HG03196 (cell line): Measurements from ENCODE around the gene AKR1C4.
"Not testable (repeated sequence)": the region's sequence is repeated elsewhere in the genome, so short reads cannot be mapped to it uniquely, and the experiment has no call there.

Experiments
- ATAC-seq: cut with Tn5 transposase; IDR thresholded peaks from one replicate; pipeline ENCODE4 v1.9.1; 2021; ENCODE audit not compliant: unreplicated experiment

Gene AKR1C4

DNA sequence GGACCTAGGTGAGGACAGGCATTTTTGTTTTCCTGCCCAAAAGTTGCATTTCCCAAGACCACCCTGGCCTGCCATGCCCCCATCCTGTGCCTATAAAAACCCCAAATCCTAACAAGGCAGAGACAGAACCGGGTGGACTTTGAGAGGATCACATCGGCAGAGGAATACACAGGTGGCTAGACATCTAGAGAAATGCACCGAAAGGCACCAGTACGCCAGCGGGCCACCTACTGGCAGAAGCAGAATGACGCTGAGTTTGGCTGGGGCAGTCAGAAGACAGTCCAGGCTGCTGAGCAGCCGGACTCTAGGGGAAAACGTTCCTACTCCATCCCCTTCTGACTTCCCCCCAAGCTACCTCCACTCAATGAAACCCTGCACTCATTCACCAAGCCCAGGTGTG, 2.8 kb downstream of the AKR1C4 start:
- no peak for ATAC-seq

DNA sequence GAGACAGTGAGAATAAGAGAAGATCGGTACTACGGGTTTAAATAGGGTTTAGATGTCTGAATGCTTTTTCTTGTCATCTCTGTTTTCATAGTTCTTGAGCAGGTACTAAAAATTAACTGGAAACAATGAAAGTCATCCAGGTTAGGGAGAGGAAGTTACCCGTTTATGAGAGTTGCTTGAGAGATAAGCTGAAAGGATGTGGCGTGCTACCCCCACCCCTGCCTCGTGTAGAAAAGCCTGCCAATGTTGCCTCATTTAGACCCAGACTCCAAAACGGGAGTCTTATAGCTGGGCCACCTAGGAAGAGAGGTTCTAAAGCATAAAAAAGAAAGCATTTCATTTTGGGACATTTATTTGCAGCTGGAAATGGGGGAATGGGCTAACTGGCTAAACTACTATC, 10.2 kb downstream of the AKR1C4 start:
- no peak for ATAC-seq

- not testable (repeated sequence) for ATAC-seq
Observed at GRCh38 chr10:5209776-5210175, 13.1 kb downstream of the AKR1C4 start.

- not testable (repeated sequence) for ATAC-seq
Observed at GRCh38 chr10:5210261-5210660, 13.6 kb downstream of the AKR1C4 start.

DNA sequence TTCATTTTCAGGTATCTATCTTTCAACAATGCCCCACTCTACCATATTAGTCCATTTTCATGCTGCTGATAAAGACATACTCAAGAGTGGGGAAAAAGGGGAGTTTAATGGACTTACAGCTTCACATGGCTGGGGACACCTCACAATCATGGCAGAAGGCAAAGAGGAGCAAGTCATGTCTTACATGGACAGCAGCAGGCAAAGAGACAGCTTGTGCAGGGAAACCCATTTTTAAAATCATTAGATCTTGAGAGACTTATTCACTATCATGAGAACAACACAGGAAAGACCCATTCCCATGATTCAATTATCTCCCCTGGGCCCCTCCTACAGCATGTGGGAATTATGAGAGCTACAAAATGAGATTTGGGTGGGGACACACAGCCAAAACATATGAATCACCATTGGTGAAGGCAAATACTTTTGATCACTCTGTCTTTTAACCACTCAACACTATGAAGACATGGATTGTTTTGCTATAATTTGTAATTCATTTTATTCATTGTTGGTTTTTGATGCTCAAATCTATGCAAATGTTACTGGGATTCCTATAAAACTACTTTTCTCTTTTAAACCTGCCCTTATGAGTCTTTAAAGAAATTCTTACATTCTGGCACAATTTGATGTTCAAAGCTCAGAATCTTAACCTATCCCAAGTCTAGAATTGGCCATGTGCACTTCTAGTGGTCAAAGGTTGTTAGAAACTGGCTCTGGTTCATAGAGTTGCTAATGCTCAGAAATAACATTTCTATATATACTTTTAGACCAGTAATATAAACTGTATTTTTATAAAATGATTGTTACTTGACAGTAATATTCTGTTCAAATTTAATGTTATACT, 15.3 kb downstream of the AKR1C4 start:
- ATAC-seq = no peak

DNA sequence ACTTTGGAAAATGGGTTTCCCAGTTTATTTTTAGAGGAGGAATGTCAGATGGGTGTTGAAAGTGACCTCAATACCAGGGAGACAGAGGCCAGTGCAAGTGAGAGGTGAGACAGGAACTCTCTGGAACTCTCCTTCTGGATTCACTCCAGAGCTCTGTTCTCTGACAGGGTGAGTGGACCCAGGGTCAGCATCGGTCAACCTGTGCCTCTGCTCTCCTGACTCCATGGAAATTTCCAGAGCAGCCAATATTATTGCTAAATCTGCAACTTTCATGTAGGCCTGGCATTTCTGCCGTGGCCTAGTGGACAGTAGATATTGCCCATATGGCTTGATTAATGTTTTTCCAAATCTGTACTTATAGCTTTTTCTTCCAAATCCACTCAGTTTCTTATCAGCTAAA, 20.2 kb downstream of the AKR1C4 start:
- ATAC-seq = no peak

DNA sequence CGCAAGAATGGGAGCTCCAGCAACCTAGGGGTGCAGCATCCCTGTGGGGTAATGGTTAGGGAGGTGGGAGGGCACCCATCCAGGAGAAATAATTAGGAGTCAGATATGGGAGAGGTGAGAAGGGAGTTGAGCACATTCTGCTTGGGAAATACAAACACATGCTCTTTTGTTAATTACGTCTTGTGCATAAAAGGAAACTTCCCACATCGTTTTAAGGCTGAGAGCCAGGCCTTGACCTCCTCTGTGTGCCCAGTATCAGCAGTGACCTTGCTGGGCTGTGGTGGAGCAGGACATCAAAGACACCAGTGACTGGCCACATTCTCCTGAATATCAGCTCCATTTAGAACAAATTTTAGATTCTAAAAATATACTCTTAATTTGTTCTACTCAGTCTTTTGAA, 22.6 kb downstream of the AKR1C4 start:
- no peak for ATAC-seq

DNA sequence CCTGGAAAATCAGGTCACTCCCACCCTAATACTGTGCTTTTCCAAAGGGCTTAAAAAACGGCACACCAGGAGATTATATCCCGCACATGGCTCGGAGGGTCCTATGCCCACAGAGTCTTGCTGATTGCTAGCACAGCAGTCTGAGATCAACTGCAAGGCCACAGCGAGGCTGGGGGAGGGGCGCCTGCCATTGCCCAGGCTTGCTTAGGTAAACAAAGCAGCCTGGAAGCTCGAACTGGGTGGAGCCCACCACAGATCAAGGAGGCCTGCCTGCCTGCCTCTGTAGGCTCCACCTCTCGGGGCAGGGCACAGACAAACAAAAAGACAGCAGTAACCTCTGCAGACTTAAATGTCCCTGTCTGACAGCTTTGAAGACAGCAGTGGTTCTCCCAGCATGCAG, 26.3 kb downstream of the AKR1C4 start:
- ATAC-seq = not testable (repeated sequence)

GRCh38 chr10:5229019-5229418, 32.4 kb downstream of the AKR1C4 start:
- ATAC-seq = no peak

DNA sequence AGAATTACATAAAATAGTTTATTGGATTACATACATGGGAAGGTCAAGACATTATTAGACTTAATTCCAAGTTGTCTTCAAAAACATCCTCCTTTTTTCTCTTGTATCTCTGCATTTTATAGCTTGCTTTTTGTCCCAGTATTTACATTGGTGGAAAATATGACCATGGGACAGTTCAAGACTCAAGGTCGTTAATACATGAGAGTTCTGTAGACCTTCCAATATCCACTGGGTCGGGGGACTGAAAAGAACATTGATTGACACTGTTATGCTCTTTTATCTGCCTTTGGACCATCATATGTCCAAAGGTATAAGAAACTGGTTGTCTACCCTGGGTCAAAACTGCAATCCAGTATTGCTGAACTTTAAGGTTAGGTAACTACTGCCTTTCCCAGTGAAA, 36.7 kb downstream of the AKR1C4 start:
- ATAC-seq = no peak

DNA sequence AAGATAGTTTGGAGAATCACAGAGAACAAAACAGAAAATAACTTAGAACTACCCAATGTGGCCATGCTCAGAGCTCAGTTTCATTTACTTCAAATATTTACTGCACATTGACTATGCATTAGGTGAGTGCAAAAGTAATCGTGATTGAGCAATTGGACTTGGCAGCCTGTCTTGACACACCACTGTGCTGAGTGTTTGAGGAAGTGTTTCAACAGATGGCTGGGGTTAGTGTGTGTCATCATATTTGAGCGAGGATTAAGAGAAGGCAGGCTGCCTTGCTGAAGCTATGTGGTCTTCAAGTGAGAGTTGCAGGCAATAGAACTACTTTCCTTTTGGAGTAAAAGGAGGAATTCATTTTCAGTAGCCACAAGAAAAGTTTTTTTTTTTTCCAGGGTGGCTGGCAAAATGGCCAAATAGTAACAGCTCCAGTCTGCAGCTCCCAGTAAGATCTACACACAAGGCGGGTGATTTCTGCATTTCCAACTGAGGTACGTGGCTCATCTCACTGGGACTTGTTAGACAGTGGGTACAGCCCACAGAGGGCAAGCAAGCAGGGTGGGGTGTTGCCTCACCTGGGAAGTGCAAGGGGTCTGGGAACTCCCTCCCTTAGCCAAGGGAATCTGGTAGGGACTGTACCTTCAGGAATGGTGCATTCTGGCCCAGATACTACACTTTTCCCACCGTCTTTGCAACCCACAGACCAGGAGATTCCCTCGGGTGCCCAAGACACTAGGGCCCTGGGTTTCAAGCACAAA, 37.6 kb downstream of the AKR1C4 start:
- no peak for ATAC-seq

- not testable (repeated sequence) for ATAC-seq
Observed at GRCh38 chr10:5237541-5237940, 40.9 kb downstream of the AKR1C4 start.

GRCh38 chr10:5242585-5242984, 45.9 kb downstream of the AKR1C4 start:
- ATAC-seq = no peak

- ATAC-seq = no peak
Observed at GRCh38 chr10:5243521-5243987, 46.9 kb downstream of the AKR1C4 start.

- ATAC-seq = no peak
Observed at GRCh38 chr10:5252177-5253037, 55.8 kb downstream of the AKR1C4 start.

- no peak for ATAC-seq
Observed at GRCh38 chr10:5254488-5254887, 57.9 kb downstream of the AKR1C4 start.

DNA sequence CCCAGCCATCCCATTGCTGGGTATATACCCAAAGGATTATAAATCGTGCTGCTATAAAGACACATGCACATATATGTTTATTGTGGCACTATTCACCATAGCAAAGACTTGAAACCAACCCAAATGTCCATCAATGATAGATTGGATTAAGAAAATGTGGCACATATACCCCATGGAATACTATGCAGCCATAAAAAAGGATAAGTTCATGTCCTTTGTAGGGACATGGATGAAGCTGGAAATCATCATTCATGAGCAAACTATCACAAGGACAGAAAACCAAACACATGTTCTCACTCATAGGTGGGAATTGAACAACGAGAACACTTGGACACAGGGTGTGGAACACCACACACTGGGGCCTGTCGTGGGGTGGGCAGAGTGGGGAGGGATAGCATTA, 61.1 kb downstream of the AKR1C4 start:
- not testable (repeated sequence) for ATAC-seq

GRCh38 chr10:5259132-5259951, 62.7 kb downstream of the AKR1C4 start:
- no peak for ATAC-seq

GRCh38 chr10:5259952-5260578, 63.4 kb downstream of the AKR1C4 start:
- ATAC-seq = no peak

DNA sequence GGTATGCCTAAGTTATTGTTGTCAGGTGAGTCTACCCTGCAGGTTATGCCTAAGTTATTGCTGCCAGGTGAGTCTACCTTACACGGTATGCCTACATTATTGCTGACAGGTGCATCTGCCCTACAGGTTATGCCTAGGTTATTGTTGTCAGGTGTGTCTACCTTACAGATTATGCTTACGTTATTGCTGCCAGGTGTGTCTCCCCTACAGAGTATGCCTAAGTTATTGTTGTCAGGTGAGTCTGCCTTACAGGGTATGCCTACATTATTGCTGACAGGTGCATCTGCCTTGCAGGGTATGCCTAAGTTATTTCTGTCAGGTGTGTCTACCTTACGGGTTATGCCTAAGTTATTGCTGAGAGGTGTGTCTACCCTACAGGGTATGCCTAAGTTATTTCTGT, 64.2 kb downstream of the AKR1C4 start:
- ATAC-seq = no peak
